Activated naive CD8-positive, alpha-beta T cell treated with anti-CD3 and anti-CD28 coated beads, Interleukin-2, amount 50 U/mL, for 16 hours (primary cell): ENCODE results near the gene RAI14.

Experiments used
- DNase-seq: peaks from one replicate; pipeline ENCODE4 v3.0.0-alpha.2; 2020; ENCODE audit warnings: low read depth, low spot score

RAI14 gene

GRCh38 chr5:34849253-34849652 is 193.1 kb downstream of the RAI14 start:
- no peak for DNase-seq

DNA sequence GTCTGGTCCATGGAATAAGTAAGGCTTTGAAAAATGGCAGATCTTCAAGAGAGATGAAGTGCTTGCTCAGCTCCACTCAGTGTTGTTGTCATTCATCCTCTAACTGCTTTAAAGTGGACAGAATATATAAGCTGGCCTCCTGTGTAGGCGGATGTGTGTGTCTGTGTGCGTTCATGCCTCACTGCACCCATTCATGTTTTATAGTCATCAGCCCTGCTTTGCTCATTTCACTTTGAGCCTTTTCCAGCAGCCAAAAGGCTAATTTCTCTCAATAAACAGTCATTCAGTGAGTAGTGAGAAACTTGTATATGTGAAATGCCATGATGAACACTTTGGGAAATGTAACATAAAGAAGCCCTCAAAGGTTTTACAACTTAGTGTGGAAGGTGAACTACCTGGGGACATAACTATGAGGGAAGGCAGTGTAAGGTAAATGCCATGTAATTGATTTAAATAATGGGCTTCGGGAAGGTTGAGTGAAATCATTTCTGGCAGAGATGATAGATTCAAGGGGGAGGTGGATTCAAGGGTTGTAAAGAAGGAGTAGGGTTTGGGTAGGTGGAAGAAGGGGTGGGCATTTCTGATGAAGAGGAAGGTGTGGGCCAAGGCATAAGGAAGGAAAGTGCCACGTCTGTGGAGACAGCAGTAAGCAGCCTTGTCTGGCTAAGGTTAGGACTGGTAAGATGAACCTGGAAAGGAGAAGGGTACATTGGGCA is 198.5 kb downstream of the RAI14 start:
- DNase-seq, result no peak

- no peak for DNase-seq
These were observed 201.0 kb downstream of the RAI14 start for GRCh38 chr5:34857161-34857560.

- DNase-seq, result no peak
These were observed 201.8 kb downstream of the RAI14 start for GRCh38 chr5:34857894-34858293.

GRCh38 chr5:34858790-34859189 is 202.7 kb downstream of the RAI14 start:
- DNase-seq, result no peak

DNA sequence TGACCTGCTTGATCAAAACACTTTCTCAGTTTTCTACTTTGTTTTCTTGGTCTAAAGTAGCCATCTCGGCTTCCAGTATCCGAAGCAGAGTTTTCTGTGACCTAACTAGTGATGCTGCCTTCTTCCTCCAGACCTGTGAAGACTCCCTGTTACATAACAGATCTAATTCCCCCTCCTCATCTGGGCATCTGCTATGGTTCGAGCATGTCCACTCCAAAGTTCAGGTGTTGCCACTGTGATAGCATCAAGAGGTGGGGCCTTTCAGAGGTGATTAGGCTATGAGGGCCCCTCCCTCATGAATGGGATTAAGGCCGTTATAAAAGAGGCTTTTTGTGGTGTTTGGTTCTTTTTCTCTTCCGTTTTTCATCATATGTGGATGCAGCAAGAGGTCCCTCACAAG is 203.1 kb downstream of the RAI14 start:
- no peak for DNase-seq

- DNase-seq, result no peak
These were observed 207.8 kb downstream of the RAI14 start for GRCh38 chr5:34863946-34864345.

DNA sequence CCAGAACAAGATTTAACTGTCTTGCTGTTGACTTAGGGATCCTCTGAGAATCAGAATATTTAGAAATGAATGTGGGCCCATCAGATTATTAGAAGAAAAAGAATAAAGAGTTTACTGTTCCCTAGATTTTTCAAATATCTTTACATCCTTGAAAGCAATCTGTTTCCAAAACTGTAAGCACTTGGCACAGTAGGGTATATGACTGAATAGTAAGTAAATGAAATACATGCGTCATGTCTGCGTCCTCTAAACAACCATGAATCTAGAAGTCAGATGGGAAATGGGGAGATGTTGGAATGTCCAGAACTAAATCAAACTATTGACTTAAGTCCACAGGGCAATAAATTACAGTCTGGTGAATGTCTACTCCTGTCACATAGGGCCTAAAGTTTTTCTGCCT is 209.0 kb downstream of the RAI14 start:
- no peak for DNase-seq

DNA sequence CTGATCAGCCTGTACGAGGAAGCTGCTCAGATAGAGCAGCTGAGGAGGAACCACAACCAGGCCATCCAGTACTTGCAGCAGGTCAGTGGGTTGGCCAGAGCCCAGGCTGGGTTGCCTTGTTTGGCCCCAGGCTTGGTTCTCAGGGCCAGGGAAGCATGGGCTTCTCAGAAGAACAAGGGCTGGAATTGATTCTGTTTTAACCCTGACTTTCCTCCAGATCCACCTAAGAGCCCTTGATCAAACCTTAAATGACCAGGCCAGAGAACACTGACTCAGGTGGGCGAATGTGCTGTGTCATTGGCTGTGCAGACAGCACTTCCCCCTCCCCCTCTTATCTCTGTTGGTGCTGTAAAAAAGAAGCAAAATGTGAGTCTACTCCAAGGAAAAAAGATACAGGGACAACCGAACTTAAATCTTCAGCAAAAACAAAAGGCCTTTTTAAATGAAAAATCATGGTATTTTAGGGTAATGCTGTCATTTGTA is 210.9 kb downstream of the RAI14 start:
- DNase-seq, result no peak

DNA sequence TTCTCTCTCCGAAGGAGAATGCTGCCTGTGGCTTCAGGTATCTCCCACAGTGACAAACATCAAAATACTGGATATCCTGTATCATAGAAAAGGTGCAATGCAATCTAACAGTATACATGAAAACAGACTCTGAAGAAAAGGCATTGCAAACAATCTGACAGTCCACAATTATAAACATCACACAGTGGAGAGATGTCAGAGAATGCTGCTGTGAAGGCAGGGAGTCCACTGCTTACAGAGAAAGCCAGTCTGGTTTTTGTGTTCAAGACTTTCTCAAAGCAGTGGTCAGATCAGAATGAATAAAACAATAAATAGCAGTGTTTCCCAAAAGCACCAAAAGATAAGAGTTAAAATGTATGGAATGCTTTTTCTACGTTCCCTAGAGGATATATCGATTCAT is 211.5 kb downstream of the RAI14 start:
- no peak for DNase-seq

DNA sequence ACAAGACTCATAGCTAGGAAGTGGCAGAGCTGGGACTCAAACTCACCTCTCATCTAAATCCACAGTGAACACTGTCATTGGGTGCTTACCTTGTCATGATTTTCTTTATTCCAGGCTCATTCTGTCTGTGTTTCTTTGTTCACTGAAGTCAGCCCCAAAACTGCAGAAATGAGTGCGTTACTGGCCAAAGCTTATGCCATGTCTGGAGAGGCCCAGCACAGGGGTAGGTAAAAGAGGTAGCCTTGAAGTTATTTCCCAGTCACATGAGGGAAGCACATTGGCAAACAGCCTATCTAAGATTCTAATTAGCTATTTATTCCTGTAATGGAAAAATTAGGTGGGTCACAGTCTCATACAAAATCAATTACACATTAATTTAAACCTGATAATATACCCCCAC is 212.7 kb downstream of the RAI14 start:
- DNase-seq, result no peak

DNA sequence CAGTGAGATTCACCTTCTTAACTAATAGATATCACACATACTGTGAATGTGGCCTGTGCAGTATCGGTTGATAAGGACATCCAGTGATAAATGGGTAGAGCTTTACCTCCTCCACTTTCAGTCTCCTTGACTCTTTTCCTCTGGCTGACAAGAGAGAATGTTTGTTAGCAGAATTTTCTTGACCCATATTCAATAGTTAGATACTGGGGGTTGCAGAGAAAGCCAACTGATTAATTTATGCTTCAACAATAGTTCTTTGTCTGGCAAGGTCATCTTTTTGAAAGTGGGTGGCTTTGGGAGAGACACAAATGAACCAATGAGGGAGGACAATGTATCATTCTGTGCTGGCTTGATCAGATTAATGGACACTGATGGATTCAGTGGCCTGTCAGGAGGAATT is 213.1 kb downstream of the RAI14 start:
- no peak for DNase-seq

DNA sequence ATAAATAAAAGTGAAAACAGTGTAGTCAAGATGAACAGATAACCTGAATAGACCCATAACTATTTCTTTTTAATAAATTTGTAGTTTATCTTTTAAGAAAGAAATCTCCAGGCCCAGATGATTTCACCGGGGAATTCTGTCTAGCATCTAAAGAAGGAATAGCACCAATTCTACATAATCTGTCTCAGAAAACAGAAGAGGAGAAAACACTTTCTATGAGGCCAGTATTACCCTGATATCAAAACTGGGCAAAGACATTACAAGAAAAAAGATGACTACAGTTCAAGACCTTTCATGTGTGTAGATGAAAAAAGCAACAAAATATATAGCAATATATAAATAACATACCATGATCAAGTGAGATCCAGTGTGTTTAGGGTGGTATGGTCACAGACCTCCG is 214.3 kb downstream of the RAI14 start:
- DNase-seq, result no peak

DNA sequence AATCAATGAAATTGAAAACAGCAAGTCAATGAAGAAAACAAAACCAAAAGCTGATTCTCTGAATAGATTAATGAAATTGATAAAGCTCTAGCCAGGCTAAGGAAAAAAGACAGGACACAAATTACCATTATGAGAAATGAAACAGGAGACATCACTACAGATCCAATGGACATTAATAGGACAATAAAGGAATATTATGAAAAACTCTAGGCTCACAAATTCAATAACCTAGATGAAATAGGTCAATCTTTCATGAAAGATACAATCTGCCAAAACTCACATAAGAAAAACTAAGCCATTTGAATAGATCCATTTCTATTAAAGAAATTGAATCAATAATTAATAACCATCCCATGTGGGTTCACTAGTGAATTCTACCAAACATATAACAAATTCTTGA is 220.1 kb downstream of the RAI14 start:
- DNase-seq, result no peak

DNA sequence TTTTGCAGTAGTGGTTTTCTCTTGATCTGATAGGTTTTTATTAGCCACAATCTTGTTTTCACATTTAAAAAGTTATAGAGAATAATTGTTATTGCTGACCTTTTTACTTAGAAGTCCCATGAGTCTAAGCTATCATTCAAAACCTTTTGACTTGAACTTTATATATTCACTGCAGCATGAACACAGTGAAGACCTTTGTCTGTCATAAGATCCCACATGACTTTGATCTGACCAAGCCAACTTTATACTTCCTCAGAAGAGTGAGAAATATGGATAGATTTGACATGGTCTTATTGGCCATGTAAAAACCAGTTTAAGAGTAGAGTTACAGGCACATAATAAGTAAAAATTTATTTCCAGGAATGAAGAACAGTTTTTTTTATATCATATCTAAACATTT is 225.1 kb downstream of the RAI14 start:
- DNase-seq, result no peak
